Epithelial cell of esophagus (primary cell): Measurements from ENCODE around the gene PDIK1L.

ENCODE experiments used
- DNase-seq: peaks from one replicate; pipeline ENCODE4 v3.0.0; 2010; ENCODE audit warnings: low read depth
- H3K4me3 ChIP-seq: 2 replicates; pipeline ENCODE4 v1.5.1; 2011; ENCODE audit warnings: mild to moderate bottlenecking, low read length, control low read depth
- CTCF ChIP-seq: IDR thresholded peaks from 2 replicates; pipeline ENCODE4 v1.5.1; 2011; ENCODE audit warnings: low read depth, mild to moderate bottlenecking, low read length, control low read depth, inconsistent platforms; ENCODE audit not compliant: insufficient read depth; ENCODE audit errors: missing control alignments

PDIK1L gene

DNA sequence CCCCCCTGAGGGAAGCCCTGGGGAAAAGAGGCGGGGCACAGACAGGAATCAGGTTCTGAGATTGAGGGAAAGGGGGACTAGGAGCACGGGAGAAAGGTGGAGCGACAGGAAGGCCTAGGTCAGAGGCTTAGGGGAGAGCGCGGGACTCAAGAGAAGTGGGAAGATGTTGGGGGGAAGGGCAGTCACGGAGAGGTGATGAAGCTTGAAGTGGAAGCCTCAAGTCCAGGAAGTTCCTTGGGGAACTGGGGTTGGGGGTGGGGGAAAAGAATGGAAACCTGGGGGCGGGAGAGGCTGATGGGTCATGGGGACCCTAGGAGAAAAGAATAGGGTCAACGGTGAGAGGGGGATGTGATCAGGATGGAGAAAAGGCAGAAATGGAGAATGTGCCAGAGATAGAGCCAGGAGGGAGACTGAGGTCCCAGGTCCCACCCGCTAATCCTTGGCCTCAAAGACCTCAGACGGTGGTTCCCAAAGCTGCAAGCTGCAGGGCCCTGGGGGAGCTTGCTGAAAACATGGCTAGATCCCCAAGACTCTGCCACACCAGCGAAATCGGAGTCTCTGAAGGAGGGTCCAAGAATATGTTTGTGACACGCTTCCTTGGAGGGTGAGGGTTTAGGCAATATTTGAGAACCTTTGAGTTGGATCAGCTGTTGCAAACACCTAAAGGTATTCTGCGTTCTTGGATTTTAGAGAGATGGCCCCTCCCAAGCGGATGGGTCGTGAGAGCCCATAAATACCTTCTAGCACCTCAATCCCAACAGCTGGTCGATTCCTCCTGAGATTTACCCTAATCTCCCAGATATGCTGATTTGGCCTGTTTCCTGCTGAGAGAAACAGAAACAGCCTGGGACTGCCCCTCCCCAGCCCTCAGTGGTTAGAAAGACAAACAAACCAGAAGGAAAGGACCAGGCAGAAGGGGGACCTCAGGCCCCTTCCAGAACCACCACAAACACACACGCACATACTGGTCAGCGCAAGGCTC lies 53.5 kb downstream of the PDIK1L start:
- TF ChIP-seq CTCF, result no peak
- no peak overlapping the region for H3K4me3 ChIP-seq
- no peak for DNase-seq

DNA sequence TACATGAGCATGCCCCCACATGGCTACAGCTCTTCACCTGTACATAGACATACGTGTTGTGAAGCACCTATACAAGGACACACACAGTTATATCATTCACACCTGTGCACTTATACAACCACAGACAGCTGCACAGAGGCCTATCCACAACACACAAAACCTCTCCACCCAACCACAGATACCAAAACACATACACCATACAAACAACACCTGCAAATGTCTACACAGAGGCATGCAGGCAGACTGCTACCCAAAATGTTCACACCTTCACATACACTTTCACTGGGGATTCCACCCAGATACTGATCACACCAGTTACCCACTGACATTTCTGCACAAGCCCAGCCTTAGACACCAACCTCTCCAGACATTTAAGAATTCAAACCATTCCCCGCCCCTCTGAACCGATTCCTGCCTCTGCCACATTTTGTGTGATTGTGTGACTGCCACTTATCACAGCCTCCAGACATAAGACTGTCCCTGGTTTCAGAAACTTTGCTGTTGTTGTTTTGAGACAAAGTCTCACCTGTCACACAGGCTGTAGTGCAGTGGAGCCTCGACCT lies 55.2 kb downstream of the PDIK1L start:
- no peak for TF ChIP-seq CTCF
- no peak for DNase-seq
- H3K4me3 ChIP-seq, result no peak overlapping the region

GRCh38 chr1:26168410-26169197 lies 57.0 kb downstream of the PDIK1L start, which contains the start of gene C1orf232:
C1orf232 (minus strand) TSS chr1:26168963; CDS start chr1:26168499, 464 bp downstream.
- no peak for DNase-seq
- no peak for TF ChIP-seq CTCF
- peak within 1 kb of the TSS; percentile 82 for H3K4me3 ChIP-seq

GRCh38 chr1:26169198-26169554 lies 57.6 kb downstream of the PDIK1L start:
- peak overlapping the region; percentile 82 for H3K4me3 ChIP-seq
- no peak for DNase-seq

DNA sequence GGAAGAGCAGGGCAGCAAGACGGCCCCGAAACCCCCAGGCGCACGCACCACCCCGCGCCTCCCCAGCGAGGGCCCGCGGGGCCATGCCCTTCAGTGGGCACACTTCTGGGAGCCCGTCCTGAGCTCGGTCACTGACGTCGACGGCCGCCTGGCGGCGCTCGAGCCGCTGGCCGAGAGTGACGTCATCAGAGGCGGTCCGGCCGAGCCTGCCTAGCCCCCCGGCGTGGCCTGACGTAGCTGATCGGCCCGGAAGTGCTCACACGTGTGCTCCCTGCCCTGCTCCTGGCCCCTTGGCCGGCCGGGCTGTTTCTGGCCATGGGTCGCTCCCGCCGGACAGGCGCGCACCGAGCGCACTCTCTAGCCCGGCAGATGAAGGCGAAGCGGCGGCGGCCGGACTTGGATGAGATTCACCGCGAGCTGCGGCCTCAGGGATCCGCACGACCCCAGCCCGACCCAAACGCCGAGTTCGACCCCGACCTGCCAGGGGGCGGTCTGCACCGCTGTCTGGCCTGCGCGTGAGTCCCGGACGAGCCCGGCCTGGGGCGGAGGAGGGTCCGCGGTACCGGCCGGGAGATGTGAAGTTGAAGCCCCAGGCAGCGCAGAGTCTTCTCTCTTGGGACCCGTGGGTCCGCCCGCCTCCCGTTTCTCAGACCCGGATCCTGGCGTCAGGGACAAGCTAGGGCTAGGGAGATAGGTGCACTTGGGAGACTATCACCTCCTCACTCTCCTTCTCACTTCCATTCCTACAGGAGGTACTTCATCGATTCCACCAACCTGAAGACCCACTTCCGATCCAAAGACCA lies 58.2 kb downstream of the PDIK1L start, which contains the start of gene ZNF593:
Gene ZNF593 (plus strand): TSS at position 240 of the 803 bp plus-strand sequence. CDS start 76 bp downstream, at position 316.
- TF ChIP-seq CTCF, result peak; percentile 71
- peak within 1 kb of the TSS; percentile 82 for H3K4me3 ChIP-seq
- peak; percentile 89 for DNase-seq

More at GRCh38 chr1:26169198-26169554, 57.6 kb downstream of the PDIK1L start:
- TF ChIP-seq CTCF, result no peak

- H3K4me3 ChIP-seq, result peak overlapping the region; percentile 82
- TF ChIP-seq CTCF, result no peak
- peak; percentile 12 for DNase-seq
These were observed 58.8 kb downstream of the PDIK1L start for GRCh38 chr1:26170472-26170821.
